IMR-90 (cell line): ENCODE results near the gene CLIC3. TPM values are rescaled to one million over a fixed set of nuclear protein-coding genes. Genes with fewer than 3 reads are reported as not detected.

ENCODE experiments used
- ATAC-seq: fragments of 200-7000 bp; cut with Tn5 transposase; 2 replicates; pipeline ENCODE4 v1.9.1; 2020; ENCODE audit warnings: low read depth, mild to moderate bottlenecking, moderate library complexity
- BruUV-seq: library from RNA; stranded (reverse); fragments of 400-500 nt; replicated peaks from 2 replicates; lab custom pipeline; 2021; lab: Mats Ljungman, UMichigan
- CTCF ChIA-PET: fragments of 300-600 bp; formaldehyde crosslinking; extraction: SDS; loops from one replicate; lab custom pipeline; 2021; ENCODE audit warnings: antibody characterized with exemption; lab: Yijun Ruan, JAX
- POLR2A ChIA-PET: fragments of 300-600 bp; sonication (Branson Sonifier 250); formaldehyde crosslinking; loops from one replicate; lab custom pipeline; 2022; ENCODE audit warnings: antibody characterized with exemption; ENCODE audit not compliant: unreplicated experiment; lab: Charles Lee
- DNase-seq: peaks from one replicate; pipeline ENCODE4 v3.0.0; 2013
- H2AFZ ChIP-seq: replicated peaks from 2 replicates; pipeline ENCODE3; 2013; ENCODE audit warnings: low read length, mild to moderate bottlenecking; ENCODE audit not compliant: poor library complexity
- H2AK5ac ChIP-seq: 2 replicates; pipeline ENCODE4 v1.6.1; 2013; ENCODE audit warnings: low read depth, low read length, inconsistent platforms
- H2AK9ac ChIP-seq: replicated peaks from 2 replicates; pipeline ENCODE3; 2013; ENCODE audit warnings: mild to moderate bottlenecking, low read depth, low read length, moderate library complexity; ENCODE audit not compliant: poor library complexity
- H2BK120ac ChIP-seq: 2 replicates; pipeline ENCODE4 v1.6.1; 2013; ENCODE audit warnings: low read depth, low read length, inconsistent platforms
- H2BK15ac ChIP-seq: 3 replicates; pipeline ENCODE4 v1.6.1; 2013; ENCODE audit warnings: low read depth, low read length, inconsistent platforms
- H2BK20ac ChIP-seq: 2 replicates; pipeline ENCODE4 v1.6.1; 2013; ENCODE audit warnings: low read depth, mild to moderate bottlenecking, inconsistent platforms, low read length, moderate library complexity
- H2BK5ac ChIP-seq: 2 replicates; pipeline ENCODE4 v1.6.1; 2013; ENCODE audit warnings: mild to moderate bottlenecking, low read depth, low read length, inconsistent platforms; ENCODE audit not compliant: poor library complexity, severe bottlenecking
- H3K14ac ChIP-seq: replicated peaks from 2 replicates; pipeline ENCODE4 v1.6.1; 2013; ENCODE audit warnings: low read depth, low read length, inconsistent platforms
- H3K18ac ChIP-seq: 2 replicates; pipeline ENCODE4 v1.6.1; 2013; ENCODE audit warnings: low read depth, low read length, control low read depth
- H3K23ac ChIP-seq: 2 replicates; pipeline ENCODE4 v1.6.1; 2013; ENCODE audit warnings: low read depth, low read length, inconsistent platforms
- H3K27ac ChIP-seq: 2 replicates; pipeline ENCODE4 v1.5.1; 2013; ENCODE audit warnings: mild to moderate bottlenecking, control low read depth, low read length; ENCODE audit not compliant: insufficient read depth
- H3K27me3 ChIP-seq: 2 replicates; pipeline ENCODE4 v1.6.1; 2013; ENCODE audit warnings: low read length; ENCODE audit not compliant: control insufficient read depth, insufficient read depth
- H3K36me3 ChIP-seq: 2 replicates; pipeline ENCODE4 v1.6.1; 2013; ENCODE audit warnings: low read length, mixed read lengths; ENCODE audit not compliant: control insufficient read depth, insufficient read depth
- H3K4ac ChIP-seq: 2 replicates; pipeline ENCODE4 v1.6.1; 2013; ENCODE audit warnings: low read depth, low read length, inconsistent platforms
- H3K4me1 ChIP-seq: 2 replicates; pipeline ENCODE4 v1.6.1; 2013; ENCODE audit warnings: low read length, mixed read lengths; ENCODE audit not compliant: control insufficient read depth, insufficient read depth
- H3K4me2 ChIP-seq: 2 replicates; pipeline ENCODE4 v1.6.1; 2013; ENCODE audit warnings: low read depth, mild to moderate bottlenecking, control low read depth, low read length, moderate library complexity
- H3K4me3 ChIP-seq: 2 replicates; pipeline ENCODE4 v1.5.1; 2013; ENCODE audit warnings: low read depth, mild to moderate bottlenecking, control low read depth, low read length, moderate library complexity; ENCODE audit not compliant: insufficient read depth
- H3K56ac ChIP-seq: 2 replicates; pipeline ENCODE4 v1.6.1; 2013; ENCODE audit warnings: low read length, inconsistent platforms; ENCODE audit not compliant: insufficient read depth; ENCODE audit errors: extremely low read depth
- H3K79me1 ChIP-seq, 2 experiments: 2 replicates each; pipeline ENCODE4 v1.6.1; 2013; ENCODE audit warnings: low read length in 2 of 2, inconsistent platforms in 1 of 2, low read depth in 1 of 2
- H3K9ac ChIP-seq: 2 replicates; pipeline ENCODE4 v1.6.1; 2013; ENCODE audit warnings: low read depth, low read length, control low read depth
- H3K9me1 ChIP-seq: 2 replicates; pipeline ENCODE4 v1.6.1; 2013; ENCODE audit warnings: low read length, inconsistent platforms; ENCODE audit not compliant: insufficient read depth
- H3K9me3 ChIP-seq: 2 replicates; pipeline ENCODE4 v1.6.1; 2013; ENCODE audit warnings: low read length; ENCODE audit not compliant: control insufficient read depth, insufficient read depth
- H4K20me1 ChIP-seq: 2 replicates; pipeline ENCODE4 v1.6.1; 2013; ENCODE audit warnings: low read length, inconsistent platforms; ENCODE audit not compliant: insufficient read depth
- H4K5ac ChIP-seq: 2 replicates; pipeline ENCODE4 v1.6.1; 2013; ENCODE audit warnings: mild to moderate bottlenecking, low read depth, low read length, control low read depth
- H4K8ac ChIP-seq, 2 experiments: 2 replicates each; pipeline ENCODE4 v1.6.1; 2013; ENCODE audit warnings: low read depth in 2 of 2, low read length in 2 of 2, control low read depth in 1 of 2, inconsistent platforms in 1 of 2
- H4K91ac ChIP-seq: 2 replicates; pipeline ENCODE4 v1.6.1; 2013; ENCODE audit warnings: low read depth, low read length, inconsistent platforms; ENCODE audit not compliant: insufficient read depth
- BHLHE40 ChIP-seq: fragments of 150-350 bp; IDR thresholded peaks from 2 replicates; pipeline ENCODE4 v1.6.1; 2016; ENCODE audit warnings: mild to moderate bottlenecking, low read depth, low read length
- CEBPB ChIP-seq: IDR thresholded peaks from 2 replicates; pipeline ENCODE4 v1.6.1; 2012; ENCODE audit warnings: low read depth, low read length, improper control_type of control experiment
- CHD1 ChIP-seq: IDR thresholded peaks from 2 replicates; pipeline ENCODE4 v1.6.1; 2012; ENCODE audit warnings: low read depth, low read length, improper control_type of control experiment
- FOS ChIP-seq: fragments of 150-350 bp; IDR thresholded peaks from 2 replicates; pipeline ENCODE4 v1.6.1; 2016; ENCODE audit warnings: low read depth, low read length
- MAFK ChIP-seq: IDR thresholded peaks from 2 replicates; pipeline ENCODE4 v1.6.1; 2012; ENCODE audit warnings: low read depth, low read length, improper control_type of control experiment
- MAZ ChIP-seq: IDR thresholded peaks from 2 replicates; pipeline ENCODE4 v1.6.1; 2012; ENCODE audit warnings: low read depth, mild to moderate bottlenecking, low read length, improper control_type of control experiment, moderate library complexity, borderline replicate concordance
- MXI1 ChIP-seq: IDR thresholded peaks from 2 replicates; pipeline ENCODE4 v1.6.1; 2012; ENCODE audit warnings: low read depth, mild to moderate bottlenecking, low read length, moderate library complexity, borderline replicate concordance
- NFE2L2 ChIP-seq: fragments of 150-350 bp; IDR thresholded peaks from 2 replicates; pipeline ENCODE4 v1.6.1; 2016; ENCODE audit warnings: low read depth, mild to moderate bottlenecking, low read length
- POLR2A ChIP-seq: IDR thresholded peaks from 2 replicates; pipeline ENCODE4 v1.6.1; 2012; ENCODE audit warnings: mild to moderate bottlenecking, low read depth, low read length
- RAD21 ChIP-seq: IDR thresholded peaks from 2 replicates; pipeline ENCODE4 v1.6.1; 2012; ENCODE audit warnings: low read length, improper control_type of control experiment
- RFX5 ChIP-seq: IDR thresholded peaks from 2 replicates; pipeline ENCODE4 v1.8.0; 2012; ENCODE audit warnings: low read depth, mild to moderate bottlenecking, low read length, moderate library complexity
- SMC3 ChIP-seq: fragments of 150-350 bp; IDR thresholded peaks from 2 replicates; pipeline ENCODE4 v1.6.1; 2016; ENCODE audit warnings: low read depth, mild to moderate bottlenecking, antibody characterized with exemption, low read length, moderate library complexity
- WGBS, 2 experiments: methylation state at CpG; one replicate each; pipeline versions ENCODE4 v1.1.5 to v1.1.7; 2013; ENCODE audit warnings: missing lambda C conversion rate in 2 of 2; ENCODE audit not compliant: insufficient read length in 1 of 2; ENCODE audit errors: extremely low coverage in 2 of 2; 5-methylcytosine and 5-hydroxymethylcytosine counted together
- dilution Hi-C: fragments of 300-500 bp; cut with HindIII; formaldehyde crosslinking; loops from one replicate; pipeline ENCODE4 v1.14.3; 2018; ENCODE audit warnings: low sequenced_read_pairs; ENCODE audit not compliant: unreplicated experiment
- in situ Hi-C: fragments of 300-500 bp; cut with MboI; formaldehyde crosslinking; loops from 3 replicates; pipeline ENCODE4 v1.14.3; 2019; ENCODE audit warnings: low sequenced_read_pairs, inconsistent platforms, mixed read lengths
- intact Hi-C: fragments of 100-400 bp; cut with micrococcal nuclease; formaldehyde crosslinking; loops from 2 replicates; pipeline ENCODE4 v1.10.0; 2022
- polyA plus RNA-seq, 3 experiments: library from polyadenylated mRNA; depleted of rRNA; stranded (reverse); fragments of >200 nt; gene quantifications; 2 replicates each; pipeline ENCODE4 v1.2.3, GENCODE V29; 2012; ENCODE audit warnings: low replicate concordance in 1 of 3
- total RNA-seq: library from RNA; depleted of rRNA; stranded (reverse); fragments of >200 nt; gene quantifications from 2 replicates; pipeline ENCODE4 v1.2.3, GENCODE V29; 2012
- TF ChIP-seq, protein P1 (sequence below): fragments of 150-350 bp; IDR thresholded peaks from 2 replicates; pipeline ENCODE4 v1.6.1; 2016; ENCODE audit warnings: low read depth, mild to moderate bottlenecking, low read length, moderate library complexity, borderline replicate concordance
- TF ChIP-seq, protein P2 (sequence below): fragments of 150-350 bp; IDR thresholded peaks from 2 replicates; pipeline ENCODE4 v1.6.1; 2017; ENCODE audit warnings: mild to moderate bottlenecking, antibody characterized with exemption, low read length, low read depth

The CLIC3 gene
- total and polyA plus RNA-seq, 2 of the 4 experiments (the other 2 are of a cell fraction): 0.18 to 1.7 TPM

DNA sequence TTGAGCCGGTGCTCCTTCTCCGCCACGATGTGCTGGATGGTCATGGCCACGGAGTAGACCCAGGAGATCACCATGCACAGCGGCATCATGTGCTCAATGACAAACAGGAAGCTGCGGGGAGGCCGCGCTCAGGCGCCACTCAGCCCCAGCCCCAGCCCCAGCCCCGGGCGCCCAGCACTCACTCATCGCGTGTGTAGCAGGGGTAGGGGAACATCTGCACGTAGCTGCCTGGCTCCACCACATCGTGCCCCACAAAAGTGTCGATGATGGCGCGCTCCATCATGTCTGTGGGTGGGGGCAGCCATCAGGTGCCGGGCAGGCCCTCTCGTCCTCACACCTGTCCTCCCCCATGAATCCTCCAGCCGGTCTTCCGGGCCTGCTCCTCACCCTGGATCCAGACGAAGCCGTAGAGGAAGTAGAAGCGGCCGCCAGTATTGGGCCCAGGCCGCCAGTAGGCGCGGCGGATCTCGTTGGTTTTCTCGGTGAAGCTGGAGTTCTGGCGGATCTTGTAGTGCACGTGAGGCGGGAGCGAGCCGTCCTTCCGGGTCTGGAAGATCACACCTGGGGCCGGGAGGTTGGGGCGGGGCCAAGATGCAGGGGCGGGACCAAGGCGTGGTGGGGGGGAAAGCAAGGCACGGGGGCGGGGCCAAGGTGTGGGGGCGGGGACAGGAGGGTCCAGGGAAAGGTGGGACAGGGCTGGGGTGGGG is 21.6 kb upstream of the CLIC3 start:
- POLR2A ChIA-PET: no interaction called here

More for the DNA sequence above, 21.6 kb upstream of the CLIC3 start:
- no peak for ATAC-seq
- no peak for DNase-seq
- CTCF ChIA-PET: no interaction called here
- H3K4ac ChIP-seq: no peak overlapping the region
- H2BK20ac ChIP-seq: no peak overlapping the region
- no peak overlapping the region for H3K56ac ChIP-seq
- H3K4me2 ChIP-seq: no peak overlapping the region
- H3K36me3 ChIP-seq: peaks cover 30% of the 10 kb centered on the region; the same call in 1 of the 2 replicates
- no peaks in the 10 kb centered on the region for H3K4me1 ChIP-seq
- H3K9me1 ChIP-seq: no peaks in the 10 kb centered on the region
- H3K4me3 ChIP-seq: no peak overlapping the region
- dilution Hi-C loops: no loop called here
- no peaks in the 10 kb centered on the region; the same call in 1 of the 2 replicates for H4K20me1 ChIP-seq
- no peak overlapping the region for H2BK120ac ChIP-seq
- H2AFZ ChIP-seq: no peak overlapping the region
- no peak overlapping the region for H2AK5ac ChIP-seq
- no peak overlapping the region for H2BK5ac ChIP-seq
- no peak overlapping the region for H3K14ac ChIP-seq
- H3K23ac ChIP-seq: no peak overlapping the region
- no TSS peak for BruUV-seq
- no peak overlapping the region for H4K5ac ChIP-seq
- H4K8ac ChIP-seq: no peak overlapping the region
- TF ChIP-seq, protein P1, sequence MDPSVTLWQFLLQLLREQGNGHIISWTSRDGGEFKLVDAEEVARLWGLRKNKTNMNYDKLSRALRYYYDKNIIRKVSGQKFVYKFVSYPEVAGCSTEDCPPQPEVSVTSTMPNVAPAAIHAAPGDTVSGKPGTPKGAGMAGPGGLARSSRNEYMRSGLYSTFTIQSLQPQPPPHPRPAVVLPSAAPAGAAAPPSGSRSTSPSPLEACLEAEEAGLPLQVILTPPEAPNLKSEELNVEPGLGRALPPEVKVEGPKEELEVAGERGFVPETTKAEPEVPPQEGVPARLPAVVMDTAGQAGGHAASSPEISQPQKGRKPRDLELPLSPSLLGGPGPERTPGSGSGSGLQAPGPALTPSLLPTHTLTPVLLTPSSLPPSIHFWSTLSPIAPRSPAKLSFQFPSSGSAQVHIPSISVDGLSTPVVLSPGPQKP: no peak
- no peak for TF ChIP-seq NFE2L2
- TF ChIP-seq CHD1: no peak
- no peak for TF ChIP-seq MAFK
- TF ChIP-seq SMC3: no peak
- TF ChIP-seq BHLHE40: no peak
- TF ChIP-seq POLR2A: no peak
- TF ChIP-seq RFX5: no peak
- no peak for TF ChIP-seq MXI1
- TF ChIP-seq, protein P2, sequence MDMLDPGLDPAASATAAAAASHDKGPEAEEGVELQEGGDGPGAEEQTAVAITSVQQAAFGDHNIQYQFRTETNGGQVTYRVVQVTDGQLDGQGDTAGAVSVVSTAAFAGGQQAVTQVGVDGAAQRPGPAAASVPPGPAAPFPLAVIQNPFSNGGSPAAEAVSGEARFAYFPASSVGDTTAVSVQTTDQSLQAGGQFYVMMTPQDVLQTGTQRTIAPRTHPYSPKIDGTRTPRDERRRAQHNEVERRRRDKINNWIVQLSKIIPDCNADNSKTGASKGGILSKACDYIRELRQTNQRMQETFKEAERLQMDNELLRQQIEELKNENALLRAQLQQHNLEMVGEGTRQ: no peak
- no peak for TF ChIP-seq RAD21
- TF ChIP-seq FOS: no peak
- TF ChIP-seq MAZ: no peak
- TF ChIP-seq CEBPB: no peak
- H3K79me1 ChIP-seq: no peaks in the 10 kb centered on the region
- no peaks in the 10 kb centered on the region for H3K9me3 ChIP-seq
- in situ Hi-C loops: no loop called here
- H3K9ac ChIP-seq: no peak overlapping the region
- H2AK9ac ChIP-seq: no peak overlapping the region
- H3K18ac ChIP-seq: no peak overlapping the region
- no peak overlapping the region for H3K27ac ChIP-seq
- intact Hi-C loops: no loop called here
- no peak overlapping the region for H2BK15ac ChIP-seq
- H3K27me3 ChIP-seq: no peaks in the 10 kb centered on the region
- H4K91ac ChIP-seq: no peak overlapping the region
- 95% methylated on average over 11 of the region's 45 CpGs; no CpG with 5 or more reads in 1 of the 2 experiments for WGBS, 2 experiments
